Measurements from ENCODE around the gene MBP.

MBP gene

DNA sequence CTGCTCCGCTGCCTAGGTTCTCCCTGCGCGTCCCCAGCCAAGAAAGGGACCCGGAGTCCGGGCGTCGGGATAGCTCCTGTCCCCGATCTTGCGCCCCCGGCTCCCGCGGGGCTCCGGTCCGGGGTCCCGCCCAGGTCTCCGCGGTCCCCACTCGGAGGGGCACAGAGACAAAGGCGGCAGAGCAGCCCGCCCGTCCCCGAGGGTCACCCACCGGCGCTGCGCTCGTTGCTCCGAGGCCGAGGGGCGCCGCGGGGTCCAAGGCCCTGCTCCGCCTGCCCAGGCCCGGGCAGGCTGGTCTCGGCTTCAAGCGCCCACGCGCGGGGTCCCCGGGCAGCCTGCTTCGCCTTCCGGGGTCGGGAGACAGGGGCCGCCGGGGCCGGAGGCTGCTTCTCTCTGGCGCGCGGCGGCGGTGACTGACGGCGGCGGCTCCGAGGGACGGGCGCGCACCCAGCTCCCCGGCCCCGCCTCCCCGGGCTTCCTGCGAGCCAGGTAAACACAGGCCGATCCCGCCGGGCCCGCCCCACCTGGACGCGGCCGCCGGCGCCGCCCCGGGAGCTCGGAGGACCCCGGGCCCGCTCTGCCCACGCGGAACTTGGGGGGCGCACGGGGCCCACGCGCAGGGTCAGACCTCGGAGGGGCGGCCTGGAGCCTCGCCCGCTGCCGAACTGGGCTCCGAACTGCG lies at the start of gene MBP:
Gene MBP, minus strand, starts transcription at position 415 of the 682 bp plus-strand sequence. CDS start 27,522 bp downstream, outside the sequence.
- DNase-seq (ENCODE audit: low read depth in 1 of 2, low spot score in 1 of 2) = peak in 1 of 2 donors; percentile 50

DNA sequence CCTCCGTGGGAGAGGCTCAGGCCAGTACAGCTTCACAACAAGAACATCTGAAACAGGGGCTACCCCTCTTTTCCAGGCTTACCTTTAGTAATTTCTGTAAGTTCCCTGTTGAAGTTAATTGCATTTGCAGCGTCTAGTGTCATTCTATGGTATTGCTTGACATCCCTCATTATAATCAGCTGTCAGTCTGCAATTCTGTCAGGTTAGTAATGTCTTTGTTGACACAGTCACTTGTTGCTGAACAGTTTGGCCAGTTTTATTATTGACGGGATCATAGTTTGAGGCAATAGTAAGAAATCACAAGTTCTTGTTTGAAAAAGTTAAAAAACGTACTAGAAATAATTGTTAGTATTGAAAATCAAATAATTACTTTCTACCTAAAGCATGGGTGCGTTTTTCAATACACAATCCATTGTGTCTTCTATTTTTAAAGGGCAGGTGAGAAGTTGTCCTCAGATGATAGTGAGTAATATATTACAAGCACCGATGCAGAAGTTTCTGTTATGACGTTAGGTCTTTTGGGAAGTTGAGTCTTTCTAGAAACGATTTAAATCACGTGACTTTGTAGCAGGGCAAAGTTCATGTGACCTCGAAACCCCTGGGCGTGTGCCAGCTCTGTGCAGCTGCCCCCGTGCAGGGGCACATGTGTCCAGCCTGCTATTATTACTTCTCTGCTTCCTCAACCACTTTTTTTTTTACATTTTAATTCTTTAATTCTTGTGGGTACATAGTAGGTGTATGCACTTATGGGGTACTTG lies 49.5 kb upstream of the MBP start:
- DNase-seq (ENCODE audit: low read depth in 1 of 2, low spot score in 1 of 2) = no peak

DNA sequence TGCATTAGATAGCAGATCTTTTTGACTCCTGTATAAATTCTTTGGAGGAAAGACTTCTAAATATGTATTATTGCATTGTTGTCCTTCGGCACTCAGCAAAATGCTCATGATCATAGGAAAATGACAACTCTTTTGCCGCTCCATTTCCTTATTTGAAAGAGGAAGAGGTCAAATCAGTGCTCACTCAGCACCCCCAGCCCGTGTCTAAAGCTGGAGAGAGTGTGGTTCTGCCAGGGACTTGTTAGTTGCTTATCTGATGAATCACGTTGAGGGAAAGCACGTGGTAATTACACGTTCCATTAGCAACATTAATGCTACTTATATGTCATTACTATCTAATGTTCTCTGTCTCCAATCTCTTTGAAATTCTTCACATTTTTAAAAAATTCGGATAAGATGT lies 46.0 kb upstream of the MBP start:
- no peak for DNase-seq (ENCODE audit: low read depth in 1 of 2, low spot score in 1 of 2)

DNA sequence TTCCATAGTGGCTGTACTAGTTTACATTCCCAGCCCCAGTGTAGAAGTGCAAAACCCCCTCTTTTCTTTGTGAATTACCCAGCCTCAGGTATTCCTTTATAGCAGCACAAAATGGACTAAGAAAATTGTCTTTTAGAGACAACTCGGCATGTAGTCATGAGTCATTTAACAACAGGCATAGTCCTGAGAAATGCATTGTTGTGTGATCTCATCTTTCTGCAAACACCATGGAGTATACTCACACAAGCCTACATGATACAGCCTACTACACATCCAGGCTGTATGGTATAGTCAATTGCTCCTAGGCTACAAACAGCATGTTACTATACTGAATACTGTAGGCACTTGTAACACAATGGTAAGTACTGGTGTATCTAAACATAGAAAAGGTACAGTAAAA lies 44.4 kb upstream of the MBP start:
- no peak for DNase-seq (ENCODE audit: low read depth in 1 of 2, low spot score in 1 of 2)

DNA sequence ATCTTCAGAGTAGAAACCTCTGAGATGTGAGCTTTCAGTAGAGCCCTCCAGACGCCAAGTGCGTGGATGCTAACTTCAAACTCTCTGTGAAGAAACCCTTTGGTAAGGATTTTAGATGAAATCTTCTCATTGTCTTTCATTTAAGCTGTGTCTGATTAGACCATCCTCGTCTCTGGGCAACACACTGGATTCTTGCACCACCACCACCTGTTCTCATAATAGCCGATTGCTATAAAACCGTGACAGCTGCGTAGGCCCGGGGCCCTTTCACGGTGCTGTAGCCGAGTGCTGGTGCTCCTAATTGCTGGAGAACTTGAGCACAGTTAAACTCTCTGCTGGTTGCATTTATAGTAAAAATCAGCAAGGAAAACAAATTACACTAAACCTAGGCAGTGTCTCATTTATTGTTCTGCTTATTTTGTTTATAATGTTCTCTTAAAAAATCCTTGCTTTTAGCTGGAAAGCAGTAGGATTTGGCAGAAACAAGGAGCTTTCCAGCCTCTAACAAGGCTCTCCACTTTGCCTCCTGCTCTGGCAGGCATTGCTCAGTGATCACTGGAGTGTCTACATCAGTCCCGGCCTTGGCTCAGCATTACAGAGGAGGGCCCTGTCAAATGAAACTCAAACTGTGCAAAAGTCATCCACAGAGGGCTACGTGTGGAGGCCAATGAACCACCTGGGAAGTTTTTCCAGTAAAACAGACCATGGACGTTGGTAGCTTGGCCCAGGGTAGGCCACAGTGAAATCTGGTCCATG lies 40.9 kb upstream of the MBP start:
- DNase-seq (ENCODE audit: low read depth in 1 of 2, low spot score in 1 of 2) = no peak

DNA sequence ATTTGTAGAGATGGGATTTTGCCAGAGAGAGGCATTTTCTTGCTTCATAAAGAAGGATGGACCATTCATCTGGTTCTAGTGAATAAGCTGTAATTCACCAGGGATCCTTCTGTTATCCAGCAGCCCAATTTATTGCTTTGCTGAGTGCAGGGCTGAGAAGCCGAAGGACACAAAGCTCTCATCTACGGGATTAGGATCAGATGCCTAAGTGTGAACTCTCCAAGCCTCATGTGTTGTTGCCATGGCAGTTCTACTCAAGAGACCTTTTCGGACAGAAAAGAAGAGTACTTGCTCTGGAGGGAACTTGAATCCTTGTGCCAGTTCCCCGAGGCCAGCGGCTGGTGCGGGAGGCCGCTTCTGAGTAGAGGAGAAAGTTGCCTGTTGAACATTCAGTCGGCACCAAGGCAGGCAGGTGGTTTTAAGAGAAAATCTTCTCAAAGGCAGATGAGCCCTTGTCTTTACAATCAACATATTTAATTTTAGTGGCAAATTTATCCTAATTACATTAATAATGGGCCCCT lies 38.4 kb upstream of the MBP start:
- DNase-seq (ENCODE audit: low read depth in 1 of 2, low spot score in 1 of 2) = no peak

DNA sequence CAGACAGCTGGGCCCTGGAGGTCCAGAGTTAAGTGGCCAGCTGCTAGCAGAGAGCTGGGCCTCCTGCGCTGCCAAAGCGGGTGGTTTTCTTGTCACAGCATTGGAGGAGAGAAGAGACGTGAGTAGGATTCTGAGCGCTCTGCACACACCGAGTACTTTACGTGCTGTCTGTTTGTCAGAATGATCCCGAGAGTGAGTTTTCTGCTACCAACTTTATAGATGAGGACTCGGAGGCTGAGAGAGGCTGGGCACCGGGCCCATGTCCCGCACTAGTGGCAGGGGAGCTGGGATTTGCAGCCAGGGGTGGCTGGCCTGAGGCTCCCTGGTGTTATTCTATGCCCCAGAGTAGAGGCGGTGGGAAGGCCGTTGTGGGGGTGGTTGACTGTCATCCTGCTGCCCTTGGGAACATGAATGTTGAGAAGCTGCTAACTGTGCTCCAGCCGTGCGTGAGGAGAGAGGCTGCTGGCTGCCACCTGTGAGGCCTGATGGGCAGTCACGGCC lies 36.3 kb upstream of the MBP start:
- DNase-seq (ENCODE audit: low read depth in 1 of 2, low spot score in 1 of 2) = no peak

DNA sequence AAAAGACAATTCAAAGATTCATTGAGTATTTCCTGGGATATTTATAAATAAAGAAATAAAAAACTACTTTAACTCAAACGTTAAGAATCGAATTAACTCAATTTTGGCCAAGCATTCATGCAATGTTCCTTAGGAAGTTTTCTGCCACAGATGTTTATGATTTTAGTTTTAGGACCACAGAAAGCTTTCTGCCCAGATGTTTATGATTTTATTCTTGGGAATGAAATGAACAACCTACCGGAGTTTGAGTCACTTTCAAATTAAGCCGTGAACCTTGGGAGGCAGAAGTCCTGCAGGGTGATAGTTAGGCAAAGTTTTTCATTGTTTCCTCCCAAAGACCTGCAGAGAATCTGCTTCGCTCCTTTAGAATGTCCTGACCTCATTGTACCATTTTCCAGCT lies 34.7 kb upstream of the MBP start:
- DNase-seq (ENCODE audit: low read depth in 1 of 2, low spot score in 1 of 2) = no peak

DNA sequence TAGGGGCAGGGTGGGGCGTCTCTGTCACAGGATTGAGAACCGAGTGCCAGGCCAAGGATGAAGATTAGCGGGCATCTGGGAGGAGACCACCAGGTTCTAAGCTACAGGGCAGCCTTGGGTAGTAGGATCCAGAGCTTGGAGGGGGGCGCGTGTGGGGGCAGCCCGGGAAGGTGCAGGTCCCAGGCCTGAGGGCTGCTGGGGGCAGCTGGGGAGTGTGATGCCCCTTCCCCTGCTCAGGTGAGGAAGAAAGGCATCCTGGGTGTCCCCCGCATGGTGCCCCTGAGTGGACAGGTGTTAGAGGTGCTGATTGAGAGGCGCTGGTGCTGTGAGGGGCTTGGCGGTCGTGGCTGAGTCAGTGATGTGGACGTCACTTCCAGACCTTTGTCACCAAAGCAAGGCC lies 33.9 kb upstream of the MBP start:
- DNase-seq (ENCODE audit: low read depth in 1 of 2, low spot score in 1 of 2) = no peak

DNA sequence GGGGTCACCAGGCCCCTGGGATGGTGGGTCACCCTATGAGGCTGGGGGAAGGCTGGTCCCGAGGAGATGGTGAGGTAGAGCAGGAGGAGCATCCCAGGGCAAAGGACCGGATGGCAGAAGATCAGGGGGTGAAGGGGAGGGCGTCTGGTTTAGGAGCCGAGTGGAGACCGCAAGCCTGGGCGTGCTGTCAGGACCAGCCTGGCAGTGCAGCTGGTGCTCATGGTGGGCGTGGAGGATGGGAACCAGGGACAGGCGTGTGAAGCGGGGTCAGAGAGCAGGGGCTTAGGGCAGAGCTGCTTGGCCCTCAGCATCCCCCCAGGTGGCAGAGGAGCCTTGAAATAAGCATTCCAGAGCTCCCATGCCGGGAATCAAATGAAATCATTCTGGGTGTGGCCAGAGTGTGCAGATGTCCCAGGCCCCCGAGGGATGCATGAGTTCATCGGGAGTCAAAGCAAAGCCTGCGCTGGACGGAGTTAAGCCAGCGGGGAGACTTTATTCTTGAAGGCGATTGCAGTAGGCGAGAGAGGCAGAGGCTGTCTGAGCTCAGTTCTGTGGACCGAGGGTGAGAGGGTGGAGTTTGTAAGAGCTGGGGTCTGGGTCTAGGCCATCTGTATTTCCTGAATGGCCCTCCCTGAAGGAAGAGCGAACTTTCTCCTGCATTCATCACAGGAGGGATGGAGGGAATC lies 33.1 kb upstream of the MBP start:
- DNase-seq (ENCODE audit: low read depth in 1 of 2, low spot score in 1 of 2) = no peak

DNA sequence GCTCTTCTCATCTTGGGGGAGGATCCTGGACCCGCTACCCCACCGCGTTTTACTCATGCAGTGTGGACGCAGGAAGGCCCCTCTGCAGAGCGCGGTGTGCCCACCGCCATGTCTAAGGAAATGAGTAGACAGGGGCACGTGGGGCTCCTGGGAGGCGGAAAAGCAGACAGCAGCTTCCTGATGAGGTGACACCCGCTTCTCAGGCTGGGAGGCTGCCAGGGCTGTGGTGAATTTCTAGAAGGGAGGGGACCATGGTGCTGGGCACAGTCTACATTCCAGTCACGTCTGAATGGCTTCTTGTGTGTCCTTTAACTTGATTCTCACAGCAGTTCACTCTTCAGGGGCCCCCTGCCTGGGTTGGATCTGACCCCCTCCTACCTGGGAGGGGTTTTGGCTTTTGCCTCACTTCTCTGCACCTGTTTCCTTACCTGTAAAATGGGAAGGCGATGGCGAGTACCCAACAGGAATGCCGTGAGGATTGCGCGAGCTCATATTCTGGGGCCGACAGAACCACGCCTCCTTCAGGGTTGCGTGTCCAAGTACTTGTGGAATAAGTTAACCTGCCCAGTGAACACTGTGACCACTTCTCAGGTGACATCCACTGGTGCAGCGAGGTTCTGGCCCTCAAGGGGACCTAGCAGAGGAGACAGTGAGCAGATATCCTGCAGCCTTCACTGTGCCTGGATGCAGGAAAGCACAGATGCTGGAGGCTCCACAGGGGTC lies 32.3 kb upstream of the MBP start:
- no peak for DNase-seq (ENCODE audit: low read depth in 1 of 2, low spot score in 1 of 2)

DNA sequence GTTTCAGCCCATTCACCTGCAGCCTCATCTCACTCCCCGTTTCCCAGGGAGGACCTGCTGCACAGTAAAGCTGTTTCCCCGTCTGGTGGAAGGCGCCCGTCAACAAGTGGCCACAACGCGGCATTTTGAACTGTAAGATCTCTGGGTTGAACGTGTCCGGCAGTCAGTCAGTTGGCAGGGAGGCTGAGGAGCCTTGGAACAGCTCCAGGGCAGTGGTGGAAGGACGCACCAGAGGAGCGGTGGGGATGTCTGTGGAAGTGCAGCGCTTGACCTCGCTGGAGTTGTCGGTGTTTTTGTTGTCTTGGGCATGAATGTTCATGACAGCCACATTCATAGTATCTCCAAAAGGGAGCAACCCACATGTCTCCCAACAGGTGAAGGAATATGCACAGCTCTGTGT lies 31.4 kb upstream of the MBP start:
- DNase-seq (ENCODE audit: low read depth in 1 of 2, low spot score in 1 of 2) = no peak

DNA sequence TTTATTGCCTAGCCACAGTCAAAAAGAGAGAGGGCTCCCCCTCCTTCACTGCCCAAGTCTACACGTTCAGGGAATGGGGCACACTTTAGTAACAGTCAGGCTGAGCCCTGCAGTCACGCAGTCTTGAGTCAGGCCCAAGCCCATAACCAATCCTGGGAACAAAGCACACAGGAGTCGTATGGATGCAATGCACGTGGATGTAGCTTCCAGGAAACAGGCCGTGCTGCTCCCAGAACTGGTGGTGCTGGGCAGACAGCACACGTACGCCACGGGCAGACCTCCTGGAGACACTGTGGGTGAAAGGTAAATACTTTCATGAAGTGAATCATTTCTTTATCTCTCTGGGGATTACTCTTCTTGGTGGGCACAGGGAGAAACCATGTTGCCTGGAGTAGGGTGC lies 30.0 kb upstream of the MBP start:
- DNase-seq (ENCODE audit: low read depth in 1 of 2, low spot score in 1 of 2) = no peak

DNA sequence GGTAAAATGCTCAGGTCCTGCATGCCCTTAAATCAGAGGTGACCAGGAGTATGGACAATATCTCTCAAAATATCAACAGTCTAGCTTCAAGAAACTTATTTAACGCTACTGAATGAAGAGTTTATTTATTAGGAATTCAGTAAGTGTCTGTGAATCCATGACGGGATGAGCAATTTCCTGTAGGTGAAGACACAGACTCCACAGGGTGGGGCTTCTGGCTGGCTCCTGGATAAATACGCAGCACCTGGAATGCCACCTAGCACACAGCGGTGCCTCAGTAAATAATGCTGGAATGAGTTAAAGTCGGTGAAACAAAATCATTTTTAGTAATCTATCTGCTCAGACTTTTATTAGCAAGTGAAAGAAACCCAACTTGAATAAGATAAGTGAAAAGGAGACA lies 29.4 kb upstream of the MBP start:
- no peak for DNase-seq (ENCODE audit: low read depth in 1 of 2, low spot score in 1 of 2)

DNA sequence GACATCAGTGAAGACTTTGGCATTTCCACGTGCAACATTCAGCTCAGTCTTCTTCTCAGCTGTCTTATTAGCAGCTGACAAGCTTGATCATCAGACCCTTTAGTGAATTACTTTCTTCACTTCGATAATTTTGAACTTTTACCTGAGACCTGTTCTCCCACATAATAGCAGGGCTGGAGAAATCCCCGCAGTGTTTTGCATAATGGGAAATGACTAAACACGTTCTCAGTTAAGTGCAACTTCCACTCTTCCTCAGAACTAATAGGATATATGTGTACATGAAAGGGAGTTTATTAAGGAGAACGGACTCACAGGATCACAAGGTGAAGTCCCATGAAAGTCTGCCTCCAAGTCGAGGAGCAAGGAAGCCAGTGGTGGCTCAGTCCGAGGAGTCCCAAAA lies 28.8 kb upstream of the MBP start:
- no peak for DNase-seq (ENCODE audit: low read depth in 1 of 2, low spot score in 1 of 2)

DNA sequence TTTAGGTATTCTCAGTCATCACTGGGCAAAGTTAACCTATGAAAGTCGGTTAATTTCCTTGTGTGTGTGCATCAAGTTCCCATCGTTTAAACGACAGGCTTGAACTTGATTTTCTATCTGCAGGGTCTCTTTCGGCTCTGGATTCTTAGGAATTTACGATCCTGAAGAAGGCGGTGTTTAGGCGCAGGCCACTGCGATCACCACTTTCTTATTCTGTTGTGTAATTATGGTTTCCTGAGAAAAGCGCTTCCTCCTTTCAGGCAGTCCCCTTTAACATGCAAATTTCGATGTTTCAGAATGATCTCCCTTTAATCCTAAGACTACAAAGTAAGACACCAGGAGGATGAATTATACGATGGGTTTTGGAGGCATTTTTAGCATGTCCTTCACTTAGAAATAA lies 27.9 kb upstream of the MBP start:
- no peak for DNase-seq (ENCODE audit: low read depth in 1 of 2, low spot score in 1 of 2)

DNA sequence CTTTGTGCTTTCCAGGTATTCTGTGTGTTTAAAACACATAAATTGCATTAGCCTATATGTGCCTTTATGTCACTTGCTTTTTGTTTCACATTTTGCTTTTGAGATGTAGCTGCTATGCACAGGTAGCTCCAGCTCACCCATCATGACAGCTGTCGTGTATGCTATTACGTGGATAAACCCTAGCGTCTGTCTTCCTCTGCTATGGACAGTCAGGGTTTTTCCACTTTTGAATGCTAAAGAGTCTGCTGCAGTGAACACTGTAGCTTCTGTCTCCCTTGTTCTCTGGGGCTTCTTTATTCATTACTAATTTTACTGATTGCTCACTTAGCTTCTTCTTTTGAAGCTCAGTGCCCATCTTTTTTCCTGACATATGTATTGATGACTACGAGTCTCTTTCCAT lies 24.7 kb upstream of the MBP start:
- DNase-seq (ENCODE audit: low read depth in 1 of 2, low spot score in 1 of 2) = no peak

DNA sequence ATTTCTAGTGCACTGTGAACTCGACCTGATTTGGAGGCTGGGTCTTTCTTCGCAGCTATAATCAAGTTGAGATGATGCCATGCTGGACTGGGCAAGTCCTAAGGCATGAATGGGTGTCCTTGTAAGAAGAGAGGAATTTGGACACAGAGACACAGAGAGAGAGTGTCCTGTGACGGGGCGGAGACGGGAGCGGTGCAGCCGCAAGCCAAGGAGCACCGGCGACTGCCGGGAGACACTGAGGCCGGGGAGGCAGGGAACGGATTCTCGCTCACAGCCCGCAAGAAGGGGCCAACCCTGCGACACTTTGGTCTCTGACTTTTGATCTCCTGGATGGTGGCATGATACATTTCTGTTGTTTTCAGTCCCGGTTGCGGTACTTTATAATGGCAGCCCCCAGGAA lies 22.4 kb upstream of the MBP start:
- DNase-seq (ENCODE audit: low read depth in 1 of 2, low spot score in 1 of 2) = no peak

DNA sequence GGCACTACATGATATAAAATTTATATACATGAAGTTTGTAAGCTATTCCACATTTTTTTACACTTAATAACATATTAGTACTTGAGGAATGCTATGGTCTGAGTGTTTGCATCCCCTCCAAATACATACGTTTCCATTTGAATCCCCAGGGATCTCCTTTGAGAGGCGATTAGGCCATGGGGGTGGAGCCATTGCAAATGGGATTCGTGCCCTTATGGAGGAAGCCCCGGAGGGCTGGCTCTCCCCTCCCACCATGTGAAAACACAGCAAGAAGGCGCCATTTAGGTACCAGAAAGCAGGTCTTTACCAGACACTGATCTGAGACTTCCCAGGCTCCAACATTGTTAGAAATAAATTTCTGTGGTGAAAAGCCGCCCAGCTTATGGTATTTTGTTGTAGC lies 20.8 kb upstream of the MBP start:
- no peak for DNase-seq (ENCODE audit: low read depth in 1 of 2, low spot score in 1 of 2)

DNA sequence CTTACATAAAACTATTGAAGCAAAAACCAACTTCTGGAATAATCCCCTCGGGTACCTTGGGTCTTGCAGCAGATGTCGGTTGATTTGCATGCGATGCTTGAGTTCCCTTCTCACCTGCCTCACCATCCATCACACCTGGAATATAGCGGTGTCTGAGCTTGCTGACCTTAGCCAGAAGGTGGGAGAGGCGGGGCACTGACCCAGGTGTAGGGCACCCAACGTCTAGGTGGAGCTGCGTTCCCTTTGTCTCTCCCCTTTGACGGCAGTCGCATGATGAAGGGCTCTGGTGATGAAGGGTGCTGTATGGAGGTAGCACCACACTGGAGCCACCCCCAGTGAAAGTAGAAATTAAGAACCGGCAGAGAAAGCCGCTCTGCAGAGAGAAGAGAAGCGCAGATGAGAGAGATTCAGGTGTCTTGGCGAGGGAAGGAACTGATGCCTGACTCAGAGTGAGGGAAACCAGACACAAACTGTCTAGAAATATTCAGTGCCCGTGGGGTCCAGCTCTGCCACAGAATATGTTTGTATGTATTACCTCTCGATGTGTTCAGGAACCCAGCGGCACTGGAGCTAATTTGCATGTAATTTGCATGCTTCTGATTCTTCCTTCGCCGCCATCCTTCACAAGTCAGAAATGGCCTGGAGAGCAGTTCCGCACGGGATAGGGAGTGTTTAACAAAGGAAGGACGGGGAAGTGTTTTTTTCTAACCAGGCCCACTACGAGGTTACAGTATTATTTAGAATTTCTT lies 19.4 kb upstream of the MBP start:
- no peak for DNase-seq (ENCODE audit: low read depth in 1 of 2, low spot score in 1 of 2)
